ENCODE data around the gene DCAF6. TPM values are rescaled to one million over a fixed set of nuclear protein-coding genes. Genes with fewer than 3 reads are reported as not detected.

The DCAF6 gene
- total RNA-seq, 1 donor from 2014 or later = 28.1 TPM

- Mint-ChIP-seq H3K27ac (ENCODE audit: unreplicated experiment) (no peak overlapping the region), H3K36me3 (ENCODE audit: unreplicated experiment) (peaks cover 17% of the 10 kb centered on the region), H3K4me1 (ENCODE audit: low read depth, unreplicated experiment) (peaks cover 11% of the 10 kb centered on the region), H3K27me3 (ENCODE audit: unreplicated experiment) (peaks cover 2% of the 10 kb centered on the region), H3K9me3 (ENCODE audit: unreplicated experiment) (peaks cover 10% of the 10 kb centered on the region), H3K4me3 (ENCODE audit: unreplicated experiment) (no peak overlapping the region)
- DNase-seq = no peak
- TF ChIP-seq, protein P1, sequence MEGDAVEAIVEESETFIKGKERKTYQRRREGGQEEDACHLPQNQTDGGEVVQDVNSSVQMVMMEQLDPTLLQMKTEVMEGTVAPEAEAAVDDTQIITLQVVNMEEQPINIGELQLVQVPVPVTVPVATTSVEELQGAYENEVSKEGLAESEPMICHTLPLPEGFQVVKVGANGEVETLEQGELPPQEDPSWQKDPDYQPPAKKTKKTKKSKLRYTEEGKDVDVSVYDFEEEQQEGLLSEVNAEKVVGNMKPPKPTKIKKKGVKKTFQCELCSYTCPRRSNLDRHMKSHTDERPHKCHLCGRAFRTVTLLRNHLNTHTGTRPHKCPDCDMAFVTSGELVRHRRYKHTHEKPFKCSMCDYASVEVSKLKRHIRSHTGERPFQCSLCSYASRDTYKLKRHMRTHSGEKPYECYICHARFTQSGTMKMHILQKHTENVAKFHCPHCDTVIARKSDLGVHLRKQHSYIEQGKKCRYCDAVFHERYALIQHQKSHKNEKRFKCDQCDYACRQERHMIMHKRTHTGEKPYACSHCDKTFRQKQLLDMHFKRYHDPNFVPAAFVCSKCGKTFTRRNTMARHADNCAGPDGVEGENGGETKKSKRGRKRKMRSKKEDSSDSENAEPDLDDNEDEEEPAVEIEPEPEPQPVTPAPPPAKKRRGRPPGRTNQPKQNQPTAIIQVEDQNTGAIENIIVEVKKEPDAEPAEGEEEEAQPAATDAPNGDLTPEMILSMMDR (IDR thresholded peaks at IDR 0.05; ENCODE audit: partially characterized antibody, unreplicated experiment) = no peak
Measured at GRCh38 chr1:168119750-168120149, 183.3 kb downstream of the DCAF6 start.

DNA sequence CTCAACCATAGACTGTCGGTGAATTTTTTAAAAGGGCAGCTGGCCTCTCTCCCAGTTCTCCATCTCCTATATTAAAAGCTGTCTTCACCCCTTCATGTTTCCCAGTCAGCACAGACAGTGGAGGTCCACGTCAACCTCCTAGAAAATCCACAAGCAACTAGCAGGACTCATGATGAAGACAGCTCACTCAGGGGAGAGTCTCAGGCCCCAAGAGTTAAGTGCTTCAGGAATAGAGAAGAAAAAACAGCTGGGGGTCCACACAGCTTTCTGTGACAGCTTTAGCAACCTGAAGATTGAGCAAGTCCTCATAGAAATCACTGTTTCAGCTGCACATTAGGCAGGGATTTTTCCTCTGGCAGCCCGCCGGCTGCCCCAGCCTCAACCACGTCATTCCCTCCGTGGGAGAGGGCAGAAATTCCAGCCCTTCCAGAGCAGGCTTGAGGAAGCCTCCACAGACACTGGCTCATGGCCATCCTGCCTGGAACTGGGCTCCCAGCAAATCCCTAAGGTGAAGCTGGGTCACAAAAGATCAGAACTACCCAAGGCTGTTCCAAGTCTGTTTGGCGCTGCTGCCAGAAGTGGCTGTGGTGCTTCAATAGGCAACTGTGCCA, 185.0 kb downstream of the DCAF6 start:
- peaks cover 17% of the 10 kb centered on the region for H3K36me3 Mint-ChIP-seq (ENCODE audit: unreplicated experiment)
- peaks cover 2% of the 10 kb centered on the region for H3K27me3 Mint-ChIP-seq (ENCODE audit: unreplicated experiment)
- peaks cover 8% of the 10 kb centered on the region for H3K9me3 Mint-ChIP-seq (ENCODE audit: unreplicated experiment)
- DNase-seq = no peak
- peaks cover 5% of the 10 kb centered on the region for H3K4me1 Mint-ChIP-seq (ENCODE audit: low read depth, unreplicated experiment)
- no peak overlapping the region for H3K4me3 Mint-ChIP-seq (ENCODE audit: unreplicated experiment)
- no peak overlapping the region for H3K27ac Mint-ChIP-seq (ENCODE audit: unreplicated experiment)
- TF ChIP-seq, protein P1 (IDR thresholded peaks at IDR 0.05; ENCODE audit: partially characterized antibody, unreplicated experiment) = no peak

- Mint-ChIP-seq H3K27ac (ENCODE audit: unreplicated experiment) (no peak overlapping the region), H3K4me1 (ENCODE audit: low read depth, unreplicated experiment) (peaks cover 12% of the 10 kb centered on the region), H3K27me3 (ENCODE audit: unreplicated experiment) (peaks cover 2% of the 10 kb centered on the region), H3K9me3 (ENCODE audit: unreplicated experiment) (peaks cover 10% of the 10 kb centered on the region), H3K36me3 (ENCODE audit: unreplicated experiment) (peaks cover 18% of the 10 kb centered on the region), H3K4me3 (ENCODE audit: unreplicated experiment) (no peak overlapping the region)
- DNase-seq = no peak
- TF ChIP-seq, protein P1 (IDR thresholded peaks at IDR 0.05; ENCODE audit: partially characterized antibody, unreplicated experiment) = no peak
Measured at GRCh38 chr1:168125051-168125450, 188.6 kb downstream of the DCAF6 start.

Small RNA genes lying within 50 kb of the gene (microRNA-seq; reads per million reads assigned to microRNA genes)
- gene MIR1255B2 (ENCODE audit: unreplicated experiment) = not detected

Other genes starting within 250 kb of the DCAF6 start
- 149 TPM for gene MPZL1, start 214.7 kb upstream of the DCAF6 start, total RNA-seq (ENCODE audit: unreplicated experiment)
- gene ADCY10, start 22.5 kb upstream of the DCAF6 start, total RNA-seq (ENCODE audit: unreplicated experiment) = 0.07 TPM
- gene MPC2, start 389 bp downstream of the DCAF6 start, total RNA-seq (ENCODE audit: unreplicated experiment) = 41.1 TPM
- gene GPR161, start 200.2 kb downstream of the DCAF6 start, total RNA-seq (ENCODE audit: unreplicated experiment) = 69.3 TPM
- gene TIPRL, start 242.3 kb downstream of the DCAF6 start, total RNA-seq (ENCODE audit: unreplicated experiment) = 27.8 TPM